IMR-90 (cell line): ENCODE results near the gene DSCAML1.

Experiments used
- BHLHE40 ChIP-seq: fragments of 150-350 bp; IDR thresholded peaks from 2 replicates; pipeline ENCODE4 v1.6.1; 2016; ENCODE audit warnings: mild to moderate bottlenecking, low read depth, low read length
- CHD1 ChIP-seq: IDR thresholded peaks from 2 replicates; pipeline ENCODE4 v1.6.1; 2012; ENCODE audit warnings: low read depth, low read length, improper control_type of control experiment
- RAD21 ChIP-seq: IDR thresholded peaks from 2 replicates; pipeline ENCODE4 v1.6.1; 2012; ENCODE audit warnings: low read length, improper control_type of control experiment
- TF ChIP-seq, protein P1 (sequence below): conservative IDR thresholded peaks from 2 replicates; pipeline ENCODE4 v1.5.1; 2012; ENCODE audit warnings: mild to moderate bottlenecking, low read depth, low read length, improper control_type of control experiment

GRCh38 chr11:117690484-117691217 lies 106.4 kb downstream of the DSCAML1 start:
- TF ChIP-seq, protein P1, sequence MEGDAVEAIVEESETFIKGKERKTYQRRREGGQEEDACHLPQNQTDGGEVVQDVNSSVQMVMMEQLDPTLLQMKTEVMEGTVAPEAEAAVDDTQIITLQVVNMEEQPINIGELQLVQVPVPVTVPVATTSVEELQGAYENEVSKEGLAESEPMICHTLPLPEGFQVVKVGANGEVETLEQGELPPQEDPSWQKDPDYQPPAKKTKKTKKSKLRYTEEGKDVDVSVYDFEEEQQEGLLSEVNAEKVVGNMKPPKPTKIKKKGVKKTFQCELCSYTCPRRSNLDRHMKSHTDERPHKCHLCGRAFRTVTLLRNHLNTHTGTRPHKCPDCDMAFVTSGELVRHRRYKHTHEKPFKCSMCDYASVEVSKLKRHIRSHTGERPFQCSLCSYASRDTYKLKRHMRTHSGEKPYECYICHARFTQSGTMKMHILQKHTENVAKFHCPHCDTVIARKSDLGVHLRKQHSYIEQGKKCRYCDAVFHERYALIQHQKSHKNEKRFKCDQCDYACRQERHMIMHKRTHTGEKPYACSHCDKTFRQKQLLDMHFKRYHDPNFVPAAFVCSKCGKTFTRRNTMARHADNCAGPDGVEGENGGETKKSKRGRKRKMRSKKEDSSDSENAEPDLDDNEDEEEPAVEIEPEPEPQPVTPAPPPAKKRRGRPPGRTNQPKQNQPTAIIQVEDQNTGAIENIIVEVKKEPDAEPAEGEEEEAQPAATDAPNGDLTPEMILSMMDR, result no peak
- TF ChIP-seq BHLHE40 (no peak), CHD1 (no peak), RAD21 (no peak)
